Stimulated activated CD8-positive, alpha-beta memory T cell treated with anti-CD3 and anti-CD28 coated beads, Interleukin-2, amount 100 ng/mL, for 1 hour (primary cell): ENCODE data around the gene MYDGF.
"Not testable (repeated sequence)": the region's sequence is repeated elsewhere in the genome, so short reads cannot be mapped to it uniquely, and the experiment has no call there.

ENCODE experiments used
- DNase-seq, 2 donors: peaks; one replicate each; pipeline ENCODE4 v3.0.0-alpha.2; 2020; ENCODE audit warnings: low read depth in 2 of 2

The MYDGF gene

DNA sequence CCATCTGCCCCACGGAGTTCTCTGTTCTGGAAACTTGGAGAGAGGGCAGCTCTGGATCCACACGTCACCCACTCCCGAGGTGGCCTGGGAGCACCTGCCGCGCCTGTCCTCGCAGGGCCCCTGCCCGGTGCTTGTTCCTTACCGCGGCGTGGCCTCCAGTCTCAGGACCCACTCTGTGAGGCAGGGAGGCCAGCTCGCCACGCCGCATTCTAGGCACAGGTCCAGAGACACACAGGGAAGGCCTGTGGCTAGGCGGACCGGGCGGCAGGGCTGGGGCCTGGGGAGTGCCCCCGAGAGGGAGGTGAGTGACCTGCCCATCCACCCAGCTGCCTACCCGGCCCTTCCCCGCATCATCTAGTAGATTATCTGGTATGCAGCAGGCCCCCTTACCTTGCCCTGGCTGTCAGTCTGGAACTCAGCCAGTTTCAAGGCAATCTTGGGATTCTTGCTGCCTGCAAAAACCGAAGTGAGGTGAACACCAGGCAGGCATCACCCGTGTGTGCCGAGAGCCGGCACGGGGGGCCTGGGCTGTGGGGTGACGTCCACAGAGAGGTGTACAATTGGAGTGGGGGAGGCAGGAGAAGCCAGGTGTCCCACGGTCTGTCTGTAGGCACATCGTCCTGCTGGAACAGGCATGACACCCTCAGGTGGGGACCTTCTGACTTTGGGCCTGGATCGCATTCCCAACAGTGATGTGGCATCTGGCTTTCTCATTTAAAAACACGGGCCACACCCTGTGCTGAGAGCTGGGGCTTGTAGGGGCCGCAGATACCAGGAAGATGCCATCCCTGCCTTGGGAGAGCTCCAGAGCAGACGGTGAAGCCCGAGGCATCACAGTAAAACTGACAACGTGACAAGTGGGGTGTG, 29.9 kb upstream of the MYDGF start:
- DNase-seq = no peak

DNA sequence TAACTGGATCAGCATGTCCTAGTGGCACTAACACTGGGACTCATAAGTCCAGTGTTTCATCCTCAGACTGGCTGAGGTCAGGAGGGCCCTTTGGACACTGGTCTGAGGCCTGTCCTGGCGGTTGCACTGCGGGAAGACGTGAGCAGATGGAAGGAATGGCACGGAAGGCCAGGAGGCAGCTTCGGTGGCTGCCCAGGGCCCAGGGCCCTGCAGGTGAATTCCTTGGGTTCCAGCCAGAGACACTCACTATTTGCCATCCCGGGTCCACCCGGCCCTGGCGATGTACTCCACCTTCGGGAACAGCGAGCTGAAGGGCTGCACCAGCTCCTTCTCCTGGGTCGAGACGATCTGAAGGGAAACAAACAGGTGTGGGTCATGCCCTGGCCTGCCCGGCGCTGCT, 27.2 kb upstream of the MYDGF start:
- no peak for DNase-seq

DNA sequence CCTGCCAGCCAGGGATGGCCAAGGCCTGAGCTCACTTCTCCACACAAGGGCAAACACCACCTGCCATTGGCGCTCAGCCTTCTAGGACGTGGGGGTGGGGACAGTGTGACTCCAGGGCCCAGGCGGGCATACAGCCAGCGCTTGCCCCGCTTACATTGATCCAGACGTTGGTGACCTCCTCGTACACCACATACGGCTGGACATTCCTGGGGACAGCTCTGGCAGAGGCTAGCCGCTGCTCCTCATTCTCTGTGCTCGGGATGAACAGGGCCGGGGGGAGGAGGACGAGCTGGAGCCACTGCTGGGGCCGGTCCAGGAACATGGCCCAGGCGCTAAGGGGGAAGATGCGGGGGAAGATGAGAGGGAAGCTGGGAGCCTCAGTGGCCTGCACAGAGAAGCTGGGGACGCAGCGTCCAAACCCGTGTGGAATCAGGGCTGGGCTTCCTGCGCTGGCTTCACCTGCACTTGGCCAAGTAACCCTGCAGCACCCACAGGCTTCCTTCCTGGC, 25.1 kb upstream of the MYDGF start:
- no peak for DNase-seq

DNA sequence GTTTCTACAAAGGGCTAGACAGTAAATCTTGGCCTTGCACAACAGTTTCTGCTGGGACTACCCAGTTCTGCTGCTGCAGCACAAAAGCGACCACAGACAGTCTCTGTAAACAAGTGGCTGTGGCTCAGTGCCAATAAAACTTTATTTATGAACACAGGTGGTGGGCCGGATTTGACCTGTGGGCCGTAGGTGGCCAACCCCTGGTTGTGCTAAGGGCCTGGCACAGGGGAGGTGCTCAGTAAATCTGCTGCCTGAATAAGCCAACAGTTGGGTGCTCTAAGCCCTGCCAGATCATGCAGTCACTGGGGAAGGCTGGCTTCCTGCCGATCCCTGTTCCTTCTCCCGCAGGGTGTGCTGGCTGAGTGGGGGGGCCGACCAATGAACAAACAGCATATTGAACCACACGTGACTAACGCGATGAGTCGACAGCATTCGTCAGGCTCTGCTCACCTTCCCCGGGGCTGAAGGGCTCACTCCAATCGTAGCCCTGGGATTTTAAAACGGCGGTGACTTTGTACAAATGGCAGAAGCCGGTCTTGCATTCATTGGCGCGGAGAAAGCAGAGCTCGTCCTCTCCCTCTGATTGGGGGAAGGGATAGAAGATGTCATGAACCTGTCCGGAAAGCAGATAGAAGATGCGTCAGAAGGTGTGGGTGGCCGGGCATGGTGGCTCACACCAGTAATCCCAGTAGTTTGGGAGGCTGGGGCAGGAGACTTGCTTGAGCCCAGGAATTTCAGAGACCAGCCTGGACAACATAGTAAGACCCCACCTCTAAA, 24.3 kb upstream of the MYDGF start:
- no peak for DNase-seq

DNA sequence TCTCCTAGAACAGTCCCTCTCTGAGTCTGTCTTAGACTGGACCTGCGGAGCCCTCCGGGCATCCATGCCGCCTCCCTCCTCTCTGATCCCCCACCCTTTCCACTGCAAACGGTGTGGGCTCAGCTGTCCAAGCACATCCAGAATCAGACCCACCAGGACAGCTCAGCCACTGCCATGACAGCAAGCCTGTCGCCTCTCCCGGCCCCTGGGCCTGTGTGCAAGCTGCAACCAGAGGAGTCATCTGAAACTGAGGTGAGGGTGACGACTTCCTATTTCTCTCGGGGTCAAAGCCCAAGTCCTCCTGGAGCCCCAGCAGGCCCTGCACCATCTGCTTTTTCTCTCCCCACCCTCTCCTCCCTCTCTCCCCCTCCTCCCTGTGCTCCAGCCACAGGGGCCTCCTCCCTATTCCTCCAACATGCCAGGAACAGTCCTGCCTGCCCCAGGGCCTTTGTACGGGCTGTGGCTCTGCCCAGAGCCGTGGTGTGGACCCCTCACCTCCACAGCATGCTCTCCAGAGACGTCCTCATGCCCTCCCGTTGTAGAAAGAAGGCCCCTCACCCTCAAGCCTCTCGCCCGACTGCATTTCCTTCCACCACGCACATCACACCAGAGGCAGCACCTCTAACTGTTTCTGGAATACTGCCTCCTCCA, 23.5 kb upstream of the MYDGF start:
- DNase-seq = no peak

GRCh38 chr19:4693078-4693350, 22.9 kb upstream of the MYDGF start:
- no peak for DNase-seq

DNA sequence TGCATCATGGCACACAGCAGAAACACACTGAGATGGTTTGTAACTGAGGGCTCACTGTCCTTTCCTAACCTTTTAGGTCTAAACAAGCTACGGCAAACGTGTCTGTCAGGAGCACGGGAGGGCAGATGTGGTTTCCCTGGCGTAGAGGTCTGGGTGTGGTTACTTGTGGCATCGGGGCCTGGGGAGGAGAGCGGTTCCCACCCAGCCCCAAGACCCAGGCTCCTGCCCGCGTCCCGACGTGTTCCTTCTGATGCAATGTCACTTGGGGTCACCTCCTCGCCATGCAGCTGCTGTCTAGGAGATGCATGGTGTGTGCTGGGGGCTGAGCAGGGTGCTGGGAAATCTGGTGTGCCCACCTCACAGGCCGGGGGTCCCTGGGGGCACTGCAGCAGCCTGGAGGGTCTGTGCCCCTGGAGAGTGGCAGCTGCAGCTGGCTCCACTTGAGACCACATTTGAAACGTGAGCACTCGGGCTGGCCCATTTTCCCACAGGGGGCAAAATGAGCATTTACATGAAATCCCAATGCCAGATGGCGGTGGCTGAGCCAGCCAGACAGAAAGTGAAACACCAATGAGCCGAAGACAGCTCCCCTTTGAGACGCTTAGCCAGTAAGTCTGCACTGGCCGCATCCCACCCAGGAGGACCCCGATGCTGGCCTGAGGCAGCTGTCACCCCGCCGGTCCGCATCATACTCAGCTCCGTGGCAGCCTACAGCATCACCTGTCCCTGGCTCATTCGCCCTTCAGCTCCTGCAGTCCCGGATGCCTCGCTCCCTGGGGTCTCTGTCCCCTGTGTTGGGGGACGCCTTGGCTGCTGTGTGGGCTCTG, 22.3 kb upstream of the MYDGF start:
- DNase-seq = no peak

DNA sequence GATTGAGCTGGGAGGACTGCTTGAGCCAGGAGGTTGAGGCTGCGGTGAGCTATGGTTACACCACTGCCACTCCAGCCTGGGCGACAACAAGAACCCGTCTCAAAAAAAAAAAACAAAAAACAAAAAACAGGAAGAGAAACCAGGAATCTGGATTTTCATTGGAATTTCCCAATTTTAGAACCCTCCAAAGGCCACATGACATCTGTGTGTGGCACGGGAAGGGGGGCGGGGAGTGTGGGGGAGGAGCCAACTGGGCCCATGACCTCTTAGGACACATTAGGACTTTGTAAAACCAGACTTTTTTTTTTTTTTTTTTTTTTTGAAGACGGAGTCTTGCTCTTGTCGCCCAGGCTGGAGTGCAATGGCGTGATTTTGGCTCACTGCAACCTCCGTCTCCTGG, 21.2 kb upstream of the MYDGF start:
- no peak for DNase-seq

- no peak for DNase-seq
Observed at GRCh38 chr19:4690361-4690760, 20.2 kb upstream of the MYDGF start.

DNA sequence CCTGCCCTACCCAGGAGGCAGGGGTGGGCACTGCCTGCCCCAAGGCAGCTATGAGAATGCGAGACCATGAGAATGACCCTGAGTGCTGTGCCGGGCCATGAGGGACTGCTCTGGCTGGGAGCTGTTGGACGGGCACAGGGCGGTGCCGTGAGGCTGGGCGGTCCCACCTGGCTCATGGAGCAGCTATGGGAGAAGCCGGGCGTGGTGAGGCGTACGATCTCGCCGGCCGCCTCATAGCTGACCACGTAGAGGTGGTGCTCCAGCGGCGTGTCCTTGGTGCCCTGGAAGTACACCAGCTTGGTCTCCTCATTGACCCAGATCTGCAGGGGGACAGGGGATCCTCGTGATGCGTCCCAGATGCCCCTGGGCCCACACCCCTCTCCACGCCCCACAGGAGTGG, 19.3 kb upstream of the MYDGF start:
- DNase-seq = no peak

DNA sequence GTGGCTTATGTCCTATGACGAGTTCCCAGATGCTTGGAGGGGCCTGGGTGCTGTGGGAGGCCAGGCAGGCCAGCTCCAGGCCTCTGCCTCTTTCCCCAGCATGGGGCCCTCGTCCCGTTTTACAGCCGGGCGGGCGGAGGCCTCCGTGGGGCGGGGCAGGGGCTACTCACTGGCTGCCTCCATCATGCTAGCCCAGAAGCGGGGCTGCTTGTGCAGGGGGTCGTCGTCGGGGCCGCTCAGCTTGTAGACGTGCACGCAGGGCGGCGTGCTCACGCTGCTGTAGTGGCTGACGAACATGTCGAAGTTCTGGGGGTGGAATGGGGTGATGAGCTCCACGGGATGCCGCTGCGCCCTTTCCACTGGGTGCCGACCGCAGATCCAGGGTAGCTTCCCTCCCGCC, 18.4 kb upstream of the MYDGF start:
- no peak for DNase-seq

- DNase-seq = no peak
Observed at GRCh38 chr19:4687396-4687795, 17.3 kb upstream of the MYDGF start.

- no peak for DNase-seq
Observed at GRCh38 chr19:4686700-4687099, 16.6 kb upstream of the MYDGF start.

- DNase-seq = no peak
Observed at GRCh38 chr19:4684312-4685095, 14.4 kb upstream of the MYDGF start.

DNA sequence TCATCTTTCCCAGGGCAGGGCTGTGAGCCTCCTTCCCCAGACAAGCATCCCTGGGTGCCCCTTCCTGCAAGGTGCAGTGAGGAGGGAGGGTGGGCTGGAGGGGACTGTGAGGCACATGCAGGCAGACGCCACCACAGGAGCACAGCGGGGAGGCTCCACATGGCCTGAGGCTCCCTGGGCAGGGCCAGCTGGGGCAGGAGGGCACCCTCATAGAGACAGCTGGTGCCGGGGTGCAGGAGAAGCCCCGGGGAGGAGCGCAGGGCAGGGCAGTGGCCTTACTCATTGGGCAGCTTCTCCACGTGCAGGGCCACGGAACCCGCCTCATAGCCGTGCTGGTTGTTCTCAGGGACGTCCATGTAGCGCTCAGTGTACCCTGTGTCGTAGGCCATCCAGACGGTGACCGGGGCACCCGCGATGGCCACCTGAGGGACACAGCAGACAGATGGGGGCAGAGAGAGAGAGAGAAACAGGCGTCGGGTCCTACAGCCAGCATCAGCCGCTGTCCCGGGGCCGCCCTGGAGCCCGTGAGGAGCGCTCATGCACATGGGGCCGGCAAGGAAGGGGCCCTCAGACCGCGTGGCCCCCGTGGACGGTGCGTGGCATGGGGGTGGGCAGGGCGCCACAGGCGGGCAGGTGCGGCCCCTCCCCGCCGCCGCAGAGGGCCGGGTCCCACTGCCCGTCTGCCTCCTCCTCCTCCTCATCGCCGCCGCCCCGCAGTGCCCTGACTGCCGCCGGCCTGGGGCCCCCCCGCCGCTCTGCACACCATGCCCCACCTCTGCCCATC, 12.5 kb upstream of the MYDGF start:
- DNase-seq = no peak

DNA sequence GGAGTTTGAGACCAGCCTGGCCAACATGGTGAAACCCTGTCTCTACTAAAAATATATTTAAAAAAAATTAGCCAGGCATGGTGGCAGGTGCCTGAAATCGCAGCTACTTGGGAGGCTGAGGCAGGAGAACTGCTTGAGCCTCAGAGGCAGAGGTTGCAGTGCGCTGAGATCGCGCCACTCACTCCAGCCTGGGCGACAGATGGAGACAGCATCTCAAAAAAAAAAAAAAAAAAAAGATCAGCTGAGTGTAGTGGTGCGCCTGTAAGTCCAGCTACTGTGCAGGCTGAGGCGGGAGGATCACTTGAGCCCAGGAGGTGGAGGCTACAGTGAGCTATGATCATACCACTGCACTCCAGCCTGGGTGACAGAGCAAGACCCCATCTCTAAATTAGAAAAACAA, 9.9 kb upstream of the MYDGF start:
- not testable (repeated sequence) for DNase-seq

- DNase-seq = no peak
Observed at GRCh38 chr19:4678881-4679790, 9.0 kb upstream of the MYDGF start.

DNA sequence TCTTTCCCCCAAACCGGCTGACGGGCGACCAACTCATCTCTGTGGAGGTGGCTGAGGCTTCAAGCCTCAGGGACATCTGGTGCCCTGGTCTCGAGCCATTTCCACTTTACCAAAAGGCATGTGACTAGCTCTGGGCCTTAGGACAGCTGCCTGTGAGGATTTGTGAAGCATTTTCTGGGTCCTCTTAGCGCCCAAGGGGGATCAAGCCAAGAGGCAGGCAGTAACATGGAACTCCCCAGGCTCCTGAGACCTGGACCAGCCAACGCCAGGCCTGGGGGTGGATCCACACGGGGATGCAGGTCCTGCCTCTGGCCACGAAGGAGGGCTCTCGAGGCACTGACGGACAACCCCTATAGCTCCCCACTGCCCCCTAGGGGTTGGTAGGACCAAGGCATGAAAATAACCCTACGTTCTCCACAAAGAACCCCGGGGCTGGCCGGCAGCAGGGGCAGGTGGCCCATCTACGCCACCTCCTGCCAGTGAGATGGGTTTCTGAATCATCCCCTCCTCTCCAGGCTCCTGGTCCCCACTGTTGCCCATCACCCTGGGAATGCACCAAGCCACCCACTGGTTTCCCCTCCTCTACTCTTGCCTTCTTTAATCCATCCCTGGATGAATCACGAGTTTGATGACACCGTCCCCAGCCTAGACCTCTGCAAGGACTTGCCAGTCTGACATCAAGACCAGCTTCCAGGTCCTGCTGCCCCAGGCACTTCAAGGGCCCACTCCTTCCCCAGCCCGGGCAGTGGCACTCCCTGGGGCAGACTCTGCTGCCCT, 7.0 kb upstream of the MYDGF start:
- no peak for DNase-seq
